C4-2B (cell line): Measurements from ENCODE around the gene AKNA.
"Not testable (repeated sequence)": the region's sequence is repeated elsewhere in the genome, so short reads cannot be mapped to it uniquely, and the experiment has no call there.

Source experiments
- ZFX ChIP-seq: fragments of 450-650 bp; IDR thresholded peaks from 2 replicates; pipeline ENCODE4 v1.6.1; 2017
- TF ChIP-seq, protein P1 (sequence below): fragments of 450-650 bp; conservative IDR thresholded peaks from 2 replicates; pipeline ENCODE4 v1.5.1; 2017; ENCODE audit warnings: mild to moderate bottlenecking

DNA sequence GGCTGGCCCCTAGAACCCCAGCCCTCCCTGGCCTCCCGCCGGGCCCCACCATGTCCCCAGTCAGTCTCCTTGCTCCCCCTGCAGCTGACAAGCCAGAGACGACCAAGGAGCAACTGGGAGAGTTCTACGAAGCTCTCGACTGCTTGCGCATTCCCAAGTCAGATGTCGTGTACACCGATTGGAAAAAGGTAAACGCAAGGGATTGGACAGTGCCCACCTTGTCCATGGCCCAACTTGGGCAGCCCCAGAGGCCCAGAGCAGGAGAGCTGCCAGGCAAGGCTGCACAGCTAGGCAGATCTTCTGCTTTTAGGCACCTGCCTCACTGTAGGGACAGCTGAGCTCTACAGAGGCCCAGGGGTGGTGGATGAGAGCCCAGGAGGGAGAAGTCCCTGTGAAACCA, 62.8 kb downstream of the AKNA start:
- TF ChIP-seq, protein P1, sequence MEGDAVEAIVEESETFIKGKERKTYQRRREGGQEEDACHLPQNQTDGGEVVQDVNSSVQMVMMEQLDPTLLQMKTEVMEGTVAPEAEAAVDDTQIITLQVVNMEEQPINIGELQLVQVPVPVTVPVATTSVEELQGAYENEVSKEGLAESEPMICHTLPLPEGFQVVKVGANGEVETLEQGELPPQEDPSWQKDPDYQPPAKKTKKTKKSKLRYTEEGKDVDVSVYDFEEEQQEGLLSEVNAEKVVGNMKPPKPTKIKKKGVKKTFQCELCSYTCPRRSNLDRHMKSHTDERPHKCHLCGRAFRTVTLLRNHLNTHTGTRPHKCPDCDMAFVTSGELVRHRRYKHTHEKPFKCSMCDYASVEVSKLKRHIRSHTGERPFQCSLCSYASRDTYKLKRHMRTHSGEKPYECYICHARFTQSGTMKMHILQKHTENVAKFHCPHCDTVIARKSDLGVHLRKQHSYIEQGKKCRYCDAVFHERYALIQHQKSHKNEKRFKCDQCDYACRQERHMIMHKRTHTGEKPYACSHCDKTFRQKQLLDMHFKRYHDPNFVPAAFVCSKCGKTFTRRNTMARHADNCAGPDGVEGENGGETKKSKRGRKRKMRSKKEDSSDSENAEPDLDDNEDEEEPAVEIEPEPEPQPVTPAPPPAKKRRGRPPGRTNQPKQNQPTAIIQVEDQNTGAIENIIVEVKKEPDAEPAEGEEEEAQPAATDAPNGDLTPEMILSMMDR = not testable (repeated sequence)
- not testable (repeated sequence) for TF ChIP-seq ZFX
